GM21390 (cell line): ENCODE measurements around the gene ASAP3.
"Not testable (repeated sequence)": the region's sequence is repeated elsewhere in the genome, so short reads cannot be mapped to it uniquely, and the experiment has no call there.

ENCODE experiments used
- ATAC-seq: cut with Tn5 transposase; IDR thresholded peaks from one replicate; pipeline ENCODE4 v1.9.1; 2021; ENCODE audit not compliant: unreplicated experiment

ASAP3 gene

GRCh38 chr1:23399229-23399628 lies 84.8 kb downstream of the ASAP3 start:
- ATAC-seq: no peak

GRCh38 chr1:23397908-23398307 lies 86.1 kb downstream of the ASAP3 start:
- no peak for ATAC-seq

DNA sequence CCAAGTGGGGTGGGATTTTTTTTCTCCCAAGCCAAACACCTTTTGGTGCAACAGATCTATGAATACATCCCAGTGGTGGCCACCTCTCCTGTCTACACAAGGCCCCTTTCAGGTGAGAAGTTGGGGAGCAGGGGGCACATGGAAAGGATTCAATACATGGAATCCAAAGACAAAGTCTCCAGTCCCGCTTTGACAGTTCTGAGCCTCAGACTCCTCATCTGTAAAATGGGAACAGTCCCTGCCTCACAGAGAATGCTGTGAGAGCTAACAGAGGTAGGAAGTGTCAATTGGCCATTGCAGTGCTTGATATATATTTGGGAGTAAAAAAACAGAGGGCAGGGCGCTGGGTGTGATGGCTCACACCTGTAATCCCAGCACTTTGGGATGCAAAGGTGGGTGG lies 87.6 kb downstream of the ASAP3 start:
- ATAC-seq: no peak

DNA sequence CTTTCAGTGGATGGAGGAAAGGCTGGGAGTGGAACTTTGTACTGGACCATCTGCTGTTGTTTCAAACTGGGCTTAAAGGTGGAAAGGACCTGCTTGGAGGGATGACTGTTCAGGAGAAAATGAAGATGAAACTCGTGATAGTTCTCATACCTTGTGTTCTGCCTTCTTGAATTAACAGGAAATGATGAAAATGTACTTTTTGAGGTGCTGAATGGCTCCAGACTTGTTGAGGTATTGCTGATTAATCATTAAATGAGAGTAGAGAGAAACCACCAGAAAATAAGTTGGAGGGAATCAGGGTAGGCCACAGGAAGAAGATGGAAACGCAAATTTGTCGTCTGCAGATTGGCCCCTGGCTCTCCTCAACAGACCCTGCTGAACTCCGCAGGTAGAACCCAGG lies 88.1 kb downstream of the ASAP3 start:
- no peak for ATAC-seq

DNA sequence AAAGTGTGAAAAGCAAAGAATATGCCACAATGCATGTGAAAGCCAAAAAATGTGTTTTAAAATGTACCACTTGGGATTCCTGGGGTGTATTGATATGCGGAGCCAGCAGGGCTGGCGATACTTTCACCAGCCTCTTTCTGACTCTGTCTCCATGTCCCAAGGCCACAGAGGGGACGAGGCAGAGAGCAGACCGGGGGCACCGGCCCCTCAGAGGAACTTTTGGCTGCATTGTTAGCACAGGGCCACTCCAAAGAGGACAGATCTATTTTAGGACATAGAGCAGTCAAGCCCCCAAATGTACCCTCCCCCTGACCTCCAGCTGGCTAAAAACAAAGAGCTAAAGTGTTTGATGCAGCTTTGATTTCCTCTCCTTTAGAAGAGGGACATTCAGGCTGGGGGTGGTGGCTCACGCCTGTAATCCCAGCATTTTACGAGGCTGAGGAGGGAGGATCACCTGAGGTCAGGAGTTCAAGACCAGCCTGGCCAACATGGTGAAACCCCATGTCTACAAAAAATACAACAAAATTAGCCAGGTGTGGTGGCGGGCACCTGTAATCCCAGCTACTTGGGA lies 88.7 kb downstream of the ASAP3 start:
- ATAC-seq: no peak

DNA sequence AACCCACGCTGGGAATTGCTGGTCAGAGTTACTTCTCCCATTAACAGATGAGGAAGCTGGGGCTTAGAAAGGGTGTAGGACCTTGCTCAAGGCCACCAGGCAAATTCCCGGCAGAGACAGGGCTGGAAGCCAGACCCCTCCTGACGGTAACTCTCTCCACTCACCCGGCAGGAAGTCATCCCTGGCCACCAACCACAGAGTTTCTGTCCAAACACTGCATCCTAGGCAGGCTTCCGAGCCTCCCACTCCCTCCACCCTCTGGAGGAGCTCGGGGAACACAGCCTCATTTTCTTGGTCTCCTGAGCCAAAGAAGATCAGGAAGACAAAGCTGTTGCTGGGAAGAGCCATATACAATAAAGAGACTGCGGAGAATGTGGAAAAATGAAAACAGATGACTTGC lies 89.3 kb downstream of the ASAP3 start:
- no peak for ATAC-seq

GRCh38 chr1:23394181-23394580 lies 89.8 kb downstream of the ASAP3 start:
- no peak for ATAC-seq

GRCh38 chr1:23393706-23394105 lies 90.3 kb downstream of the ASAP3 start:
- no peak for ATAC-seq

GRCh38 chr1:23392125-23392855 lies 91.7 kb downstream of the ASAP3 start:
- ATAC-seq: no peak

GRCh38 chr1:23389837-23390321 lies 94.1 kb downstream of the ASAP3 start:
- no peak for ATAC-seq

- ATAC-seq: no peak
Measured at GRCh38 chr1:23387494-23387893, 96.5 kb downstream of the ASAP3 start.

GRCh38 chr1:23385119-23385621 lies 98.8 kb downstream of the ASAP3 start:
- ATAC-seq: no peak

DNA sequence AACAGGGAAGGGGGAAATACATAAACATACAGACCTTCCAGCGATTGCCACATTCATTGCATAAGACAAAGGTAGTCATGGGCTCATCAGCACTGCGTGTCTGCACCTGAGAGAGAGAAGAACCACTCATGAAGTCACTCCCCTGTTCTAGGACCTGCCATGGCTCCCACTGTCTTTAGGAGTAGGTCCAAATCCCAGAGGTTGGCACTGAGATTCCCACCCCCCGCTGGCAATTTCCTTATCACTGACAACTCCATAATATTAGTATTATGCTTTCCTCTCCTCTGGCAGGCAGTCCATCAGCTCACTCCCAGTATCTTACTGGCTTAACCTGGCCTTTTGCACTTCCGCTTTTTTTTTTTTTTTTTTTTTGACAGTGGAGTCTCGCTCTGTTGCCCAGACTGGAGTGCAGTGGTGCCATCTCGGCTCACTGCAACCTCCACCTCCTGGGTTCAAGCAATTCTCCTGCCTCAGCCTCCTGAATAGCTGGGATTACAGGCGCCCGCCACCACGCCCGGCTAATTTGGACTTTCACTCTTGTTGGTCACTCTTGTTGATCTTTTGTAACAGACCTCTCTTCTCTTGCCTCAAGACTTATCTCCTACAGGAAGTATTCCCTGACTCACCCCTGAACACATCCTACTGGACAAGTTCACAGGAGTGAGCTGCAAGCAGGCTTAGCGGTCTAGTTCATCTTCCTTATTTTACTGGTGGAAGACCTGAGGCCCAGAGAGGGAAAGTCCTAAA lies 99.5 kb downstream of the ASAP3 start:
- ATAC-seq: no peak

DNA sequence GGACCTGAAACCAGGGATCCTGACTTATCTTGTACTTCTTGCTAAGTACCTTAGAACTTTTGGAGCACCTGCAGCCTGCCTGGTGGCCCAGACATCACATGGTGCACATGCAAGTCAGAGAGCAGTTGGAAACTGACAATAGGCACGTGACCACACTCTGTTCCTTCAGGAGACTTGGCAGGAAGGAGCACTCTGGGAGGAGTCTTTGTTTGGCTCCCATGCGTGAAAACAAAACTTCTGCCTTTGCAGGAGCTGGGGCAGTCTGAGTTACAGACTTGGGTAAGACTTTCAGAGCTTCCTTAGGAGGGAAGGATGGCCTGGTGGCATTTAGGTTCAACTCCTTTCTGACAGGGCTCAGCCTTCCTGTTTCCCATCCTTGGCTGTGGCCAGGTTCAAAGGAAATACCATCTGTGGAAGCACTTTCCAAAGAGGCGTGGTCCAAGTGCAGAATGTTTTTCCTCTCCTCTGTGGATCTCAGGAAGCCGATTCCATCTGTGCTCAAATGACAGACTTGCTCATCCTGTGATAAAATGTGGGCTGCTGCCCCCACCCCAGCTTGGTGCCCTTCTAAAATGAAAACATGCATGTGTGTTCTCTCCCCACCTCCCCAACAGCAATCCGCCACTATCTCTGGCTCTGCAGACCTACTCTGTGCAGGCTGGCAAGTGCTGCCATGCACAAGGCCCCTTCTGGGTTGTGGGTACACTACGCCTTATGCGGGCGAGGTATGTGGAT lies 100.2 kb downstream of the ASAP3 start:
- no peak for ATAC-seq

DNA sequence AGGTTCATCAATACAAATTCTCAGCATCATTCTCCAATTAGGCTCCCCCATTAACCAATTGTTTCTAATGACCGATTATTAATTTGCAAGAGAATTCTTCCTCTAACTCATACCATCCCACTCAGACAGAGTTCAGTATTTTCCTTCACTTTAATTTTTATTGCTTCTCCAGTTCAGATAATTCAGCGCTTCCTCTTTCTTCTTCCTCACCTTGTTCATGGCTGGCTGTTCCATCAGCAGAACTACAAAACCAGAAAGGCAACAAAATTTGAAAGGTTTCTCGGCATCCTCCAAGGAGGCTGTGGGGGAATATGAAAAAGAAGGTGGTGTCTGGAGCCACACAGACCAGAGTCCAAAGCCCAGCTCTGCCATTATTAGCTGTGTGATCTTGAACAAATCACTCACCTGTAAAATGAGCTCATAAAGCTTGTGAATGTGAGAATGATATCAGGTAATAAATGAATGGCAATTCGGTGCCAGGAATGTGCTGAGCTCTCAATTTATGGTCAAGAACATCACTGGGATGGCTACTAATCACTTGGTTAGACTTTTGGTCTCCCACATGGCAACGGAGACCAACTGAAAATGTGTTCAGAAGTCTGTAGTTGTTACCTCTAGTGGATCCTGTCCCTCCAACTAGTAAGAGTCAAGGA lies 102.6 kb downstream of the ASAP3 start:
- no peak for ATAC-seq

DNA sequence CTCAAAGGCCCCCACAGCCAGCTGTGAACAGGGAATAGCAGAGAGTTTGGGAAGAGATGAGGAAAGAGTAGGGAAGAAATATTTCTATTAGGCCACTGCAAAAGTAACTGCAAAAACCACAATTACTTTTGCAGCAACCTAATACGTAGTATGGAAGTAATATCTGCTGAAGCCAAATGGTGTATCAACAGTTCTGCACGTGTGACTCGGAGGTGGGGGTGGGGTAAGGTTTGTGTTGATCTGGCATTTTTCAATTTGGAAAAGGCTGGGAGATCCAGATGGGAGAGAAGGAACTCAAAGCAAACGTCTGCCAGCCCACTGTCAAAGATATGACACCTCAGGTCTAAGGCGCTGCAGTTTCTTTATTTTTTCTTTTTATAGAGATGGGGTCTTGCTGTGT lies 103.3 kb downstream of the ASAP3 start:
- no peak for ATAC-seq

DNA sequence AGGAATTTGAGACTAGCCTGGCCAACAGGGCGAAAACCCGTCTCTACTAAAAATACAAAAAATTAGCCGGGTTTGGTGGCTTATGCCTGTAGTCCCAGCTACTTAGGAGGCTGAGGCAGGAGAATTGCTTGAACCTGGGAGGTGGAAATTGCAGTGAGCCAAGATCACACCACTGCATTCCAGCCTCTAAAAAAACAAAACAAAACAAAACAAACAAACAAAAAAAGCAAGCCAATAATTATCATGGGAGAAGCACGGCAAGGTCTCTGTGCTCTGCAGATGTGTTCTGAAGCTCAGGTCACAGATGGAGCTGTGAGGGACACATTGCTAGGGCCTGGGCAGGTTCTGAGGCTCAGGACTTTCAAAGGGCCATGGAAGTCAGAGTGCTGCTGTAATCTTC lies 103.7 kb downstream of the ASAP3 start:
- not testable (repeated sequence) for ATAC-seq
